CD4-positive, CD25-positive, alpha-beta regulatory T cell (primary cell): ENCODE measurements around the gene TRUB1. TPM values are rescaled to one million over a fixed set of nuclear protein-coding genes. Genes with fewer than 3 reads are reported as not detected.

Source experiments
- ATAC-seq, 2 donors: fragments of 150-1000 bp; cut with Tn5 transposase; one replicate each; pipeline ENCODE4 v1.10.0; 2021; ENCODE audit warnings: low read depth in 2 of 2, moderate number of reproducible peaks in 2 of 2, moderate library complexity in 1 of 2
- DNase-seq, 3 donors: peaks; one replicate each; pipeline versions ENCODE4 v3.0.0 to v3.0.0-alpha.2; 2012 to 2022; ENCODE audit warnings: mixed read lengths in 1 of 3
- H3K27ac ChIP-seq: one replicate; pipeline ENCODE4 v1.7.0; 2013; ENCODE audit warnings: mild to moderate bottlenecking, low read length; ENCODE audit not compliant: insufficient read depth, poor library complexity, severe bottlenecking
- H3K27me3 ChIP-seq: one replicate; pipeline ENCODE4 v1.7.0; 2013; ENCODE audit warnings: low read length; ENCODE audit not compliant: control insufficient read depth, insufficient read depth
- H3K36me3 ChIP-seq: one replicate; pipeline ENCODE4 v1.7.0; 2013; ENCODE audit warnings: mild to moderate bottlenecking, low read length, moderate library complexity; ENCODE audit not compliant: control insufficient read depth, insufficient read depth
- H3K4me1 ChIP-seq: 2 replicates; pipeline ENCODE4 v1.7.0; 2013; ENCODE audit warnings: mild to moderate bottlenecking, low read length; ENCODE audit not compliant: insufficient read depth, control insufficient read depth, poor library complexity, severe bottlenecking
- H3K4me3 ChIP-seq: one replicate; pipeline ENCODE4 v1.7.0; 2013; ENCODE audit warnings: low read depth, mild to moderate bottlenecking, low read length, moderate library complexity
- H3K9me3 ChIP-seq, 2 experiments: 1 replicate in 1 of 2; 2 replicates in 1 of 2; pipeline ENCODE4 v1.7.0; 2013; ENCODE audit warnings: low read length in 2 of 2, mild to moderate bottlenecking in 1 of 2, moderate library complexity in 1 of 2; ENCODE audit not compliant: control insufficient read depth in 2 of 2
- H3K27ac Mint-ChIP-seq, 3 donors: one replicate each; pipeline ENCODE4 v1.8.0; 2020 to 2022; ENCODE audit warnings: mild to moderate bottlenecking in 3 of 3, mixed read lengths in 3 of 3, moderate library complexity in 2 of 3
- H3K27me3 Mint-ChIP-seq: one replicate; pipeline ENCODE4 v1.8.0; 2022; ENCODE audit warnings: mild to moderate bottlenecking, mixed read lengths
- H3K36me3 Mint-ChIP-seq: one replicate; pipeline ENCODE4 v1.8.0; 2020; ENCODE audit warnings: mixed read lengths
- H3K4me1 Mint-ChIP-seq, 4 donors: one replicate each; pipeline ENCODE4 v1.8.0; 2020 to 2022; ENCODE audit warnings: mixed read lengths in 4 of 4, mild to moderate bottlenecking in 1 of 4
- H3K4me3 Mint-ChIP-seq, 4 donors: one replicate each; pipeline ENCODE4 v1.8.0; 2020 to 2022; ENCODE audit warnings: mild to moderate bottlenecking in 4 of 4, mixed read lengths in 4 of 4, moderate library complexity in 3 of 4
- H3K9me3 Mint-ChIP-seq, 7 donors: one replicate each; pipeline ENCODE4 v1.8.0; 2020 to 2022; ENCODE audit warnings: mixed read lengths in 7 of 7, mild to moderate bottlenecking in 3 of 7, moderate library complexity in 2 of 7
- polyA plus RNA-seq, 4 donors: library from polyadenylated mRNA; unstranded; fragments of 300-500 nt; fragmentation: Illumina TruSeq; gene quantifications; one replicate each; pipeline ENCODE4 v1.2.3, GENCODE V29; 2021
- total RNA-seq: library from RNA; stranded (reverse); gene quantifications from one replicate; pipeline ENCODE4 v1.2.3, GENCODE V29; 2022

The TRUB1 gene
- total and polyA plus RNA-seq, 5 donors from 2014 or later, result 7.4 to 12.1 (median 8.0) TPM

DNA sequence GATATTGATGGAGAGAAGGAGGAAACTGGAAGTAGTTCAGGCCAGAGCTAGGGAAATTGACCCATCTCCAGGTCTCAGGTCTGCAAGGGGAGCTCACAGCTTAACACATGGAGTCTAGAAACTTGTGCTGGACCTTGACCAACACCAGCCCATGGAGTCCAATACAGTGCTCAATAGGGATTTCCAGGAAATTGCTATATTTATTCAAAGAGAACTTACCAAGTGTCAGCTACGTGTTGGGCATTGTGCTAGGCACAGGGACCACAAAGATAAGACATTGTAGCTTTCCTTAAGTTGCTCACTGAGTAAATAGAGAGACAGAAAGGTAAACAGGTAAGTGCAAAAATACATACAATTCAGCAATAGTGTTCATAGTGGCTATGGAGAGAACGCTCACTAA is 82.5 kb downstream of the TRUB1 start:
- H3K4me3 Mint-ChIP-seq, result no peak overlapping the region
- no peaks in the 10 kb centered on the region for H3K36me3 ChIP-seq
- no peak overlapping the region for H3K27ac ChIP-seq
- H3K27ac Mint-ChIP-seq, result no peak overlapping the region
- peaks cover 6% of the 10 kb centered on the region for H3K27me3 Mint-ChIP-seq
- H3K4me1 ChIP-seq, result no peaks in the 10 kb centered on the region
- H3K27me3 ChIP-seq, result peaks cover 5% of the 10 kb centered on the region
- no peaks in the 10 kb centered on the region for H3K9me3 ChIP-seq
- H3K4me1 Mint-ChIP-seq, result no peaks in the 10 kb centered on the region
- no peak for ATAC-seq
- no peaks in the 10 kb centered on the region for H3K36me3 Mint-ChIP-seq
- no peak overlapping the region for H3K4me3 ChIP-seq
- no peak for DNase-seq
- H3K9me3 Mint-ChIP-seq, result peaks cover 0 to 2% (median 0%) of the 10 kb centered on the region in 7 donors

DNA sequence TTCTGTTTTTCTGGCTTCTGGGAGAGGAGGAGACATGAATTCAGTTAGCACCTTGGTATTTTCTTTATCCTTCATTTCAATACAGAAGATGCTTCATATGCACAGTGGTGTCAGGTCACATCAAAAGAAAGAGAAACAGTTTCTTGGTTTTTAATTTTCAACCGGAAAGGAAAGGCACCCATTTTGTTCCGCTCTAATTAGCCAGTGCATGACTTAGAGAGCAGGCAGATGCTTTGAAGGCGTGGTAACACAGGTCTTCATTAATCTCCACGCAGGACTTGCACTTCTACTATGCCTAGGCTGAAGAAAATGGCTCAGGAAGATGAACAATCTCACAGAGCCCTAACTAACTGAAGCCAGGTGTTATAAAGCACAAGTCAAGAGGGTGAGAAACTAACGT is 84.7 kb downstream of the TRUB1 start:
- Mint-ChIP-seq H3K4me1 (no peaks in the 10 kb centered on the region), H3K27ac (no peak overlapping the region), H3K36me3 (no peaks in the 10 kb centered on the region), H3K4me3 (no peak overlapping the region), H3K9me3 (peaks cover 0 to 2% (median 0%) of the 10 kb centered on the region in 7 donors), H3K27me3 (peaks cover 6% of the 10 kb centered on the region)
- no peak overlapping the region for H3K27ac ChIP-seq
- H3K9me3 ChIP-seq, result no peaks in the 10 kb centered on the region
- H3K4me3 ChIP-seq, result no peak overlapping the region
- H3K4me1 ChIP-seq, result no peaks in the 10 kb centered on the region
- no peaks in the 10 kb centered on the region for H3K36me3 ChIP-seq
- DNase-seq (no peak), ATAC-seq (no peak)
- H3K27me3 ChIP-seq, result peaks cover 5% of the 10 kb centered on the region

DNA sequence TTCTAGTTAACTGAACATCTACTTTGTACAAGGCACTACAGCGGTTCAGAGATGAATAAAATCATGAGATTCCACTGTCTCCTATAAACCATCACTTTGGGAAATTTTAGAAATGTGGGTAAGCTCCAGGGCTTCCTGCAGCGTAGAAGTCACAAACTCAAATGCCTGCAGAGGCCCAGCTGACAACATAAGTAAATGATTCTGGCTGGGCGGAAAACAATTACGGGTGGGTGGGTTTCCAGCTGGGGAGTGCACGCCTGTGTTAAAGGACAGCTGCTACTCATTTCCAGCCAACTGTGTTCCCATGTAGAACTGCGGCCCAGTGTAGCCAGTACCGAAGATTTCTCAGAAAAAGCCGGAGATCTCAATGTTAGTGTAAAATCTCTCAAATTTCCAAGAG is 85.7 kb downstream of the TRUB1 start:
- Mint-ChIP-seq H3K9me3 (no peaks in the 10 kb centered on the region), H3K4me3 (no peak overlapping the region), H3K27me3 (peaks cover 6% of the 10 kb centered on the region), H3K4me1 (no peaks in the 10 kb centered on the region), H3K36me3 (no peaks in the 10 kb centered on the region), H3K27ac (no peak overlapping the region)
- Histone ChIP-seq H3K9me3 (no peaks in the 10 kb centered on the region), H3K27me3 (peaks cover 5% of the 10 kb centered on the region), H3K4me1 (no peaks in the 10 kb centered on the region), H3K4me3 (no peak overlapping the region), H3K36me3 (no peaks in the 10 kb centered on the region), H3K27ac (no peak overlapping the region)
- ATAC-seq (no peak), DNase-seq (no peak)

DNA sequence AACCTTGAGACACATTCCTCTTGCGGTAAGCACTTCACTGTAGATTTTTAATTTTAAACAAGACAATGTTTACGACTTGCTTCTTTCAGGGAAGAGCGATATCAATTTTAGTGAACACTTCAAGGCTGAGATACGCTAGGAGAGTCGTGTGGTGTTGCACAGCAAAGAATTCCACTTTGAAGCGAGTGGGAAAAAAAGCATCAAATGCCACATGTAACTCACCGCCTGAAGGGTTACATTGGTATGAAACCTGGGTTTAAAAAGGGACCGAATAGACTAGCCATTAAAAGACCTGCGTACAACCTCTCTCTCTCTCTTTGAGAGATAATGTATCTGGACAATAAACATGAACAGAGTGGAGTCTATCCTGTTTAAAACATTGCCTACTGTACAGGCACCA is 86.4 kb downstream of the TRUB1 start:
- Histone ChIP-seq H3K4me3 (no peak overlapping the region), H3K36me3 (no peaks in the 10 kb centered on the region), H3K27ac (no peak overlapping the region), H3K9me3 (no peaks in the 10 kb centered on the region), H3K4me1 (no peaks in the 10 kb centered on the region), H3K27me3 (peaks cover 5% of the 10 kb centered on the region)
- ATAC-seq (no peak), DNase-seq (no peak)
- Mint-ChIP-seq H3K4me3 (no peak overlapping the region), H3K36me3 (no peaks in the 10 kb centered on the region), H3K27ac (no peak overlapping the region), H3K27me3 (peaks cover 6% of the 10 kb centered on the region), H3K9me3 (no peaks in the 10 kb centered on the region), H3K4me1 (no peaks in the 10 kb centered on the region)

DNA sequence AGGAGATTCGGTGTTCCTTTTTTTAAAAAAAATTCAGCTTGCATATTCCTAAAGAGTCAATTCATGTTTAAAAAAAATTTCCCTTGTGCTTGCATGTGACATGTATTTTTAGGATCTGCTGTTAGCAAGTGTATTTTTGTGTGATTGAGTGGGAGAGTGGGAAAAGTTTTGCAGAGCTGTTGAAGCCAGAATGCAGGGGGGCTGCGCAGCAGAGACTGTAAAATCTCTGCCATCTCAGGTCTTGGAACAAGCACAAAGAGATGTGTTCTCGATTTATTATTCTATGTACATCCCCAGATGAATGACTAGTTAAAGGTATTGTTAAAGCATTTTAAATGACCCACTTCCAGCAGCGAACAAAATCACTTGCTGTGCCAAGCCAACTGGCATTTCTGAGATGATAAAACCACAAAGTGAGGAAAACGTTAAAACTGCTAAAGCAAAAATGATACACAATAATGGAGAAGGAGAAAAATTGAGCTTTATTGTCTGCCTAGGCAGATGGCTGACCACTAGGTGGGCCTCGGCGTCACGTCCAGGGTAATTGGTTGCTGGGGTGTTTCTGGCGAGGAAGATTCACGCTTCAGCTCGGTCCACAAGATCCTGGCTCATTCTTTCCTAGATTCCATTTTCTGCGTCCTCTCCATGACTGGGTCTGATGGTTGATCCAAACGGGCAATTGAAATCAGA is 88.2 kb downstream of the TRUB1 start:
- ATAC-seq (no peak), DNase-seq (no peak)
- Mint-ChIP-seq H3K4me3 (no peak overlapping the region), H3K27ac (no peak overlapping the region), H3K27me3 (peaks cover 4% of the 10 kb centered on the region), H3K36me3 (no peaks in the 10 kb centered on the region), H3K4me1 (no peaks in the 10 kb centered on the region), H3K9me3 (no peaks in the 10 kb centered on the region)
- Histone ChIP-seq H3K36me3 (no peaks in the 10 kb centered on the region), H3K27ac (no peak overlapping the region), H3K4me3 (no peak overlapping the region), H3K27me3 (peaks cover 5% of the 10 kb centered on the region), H3K4me1 (no peaks in the 10 kb centered on the region), H3K9me3 (no peaks in the 10 kb centered on the region)

DNA sequence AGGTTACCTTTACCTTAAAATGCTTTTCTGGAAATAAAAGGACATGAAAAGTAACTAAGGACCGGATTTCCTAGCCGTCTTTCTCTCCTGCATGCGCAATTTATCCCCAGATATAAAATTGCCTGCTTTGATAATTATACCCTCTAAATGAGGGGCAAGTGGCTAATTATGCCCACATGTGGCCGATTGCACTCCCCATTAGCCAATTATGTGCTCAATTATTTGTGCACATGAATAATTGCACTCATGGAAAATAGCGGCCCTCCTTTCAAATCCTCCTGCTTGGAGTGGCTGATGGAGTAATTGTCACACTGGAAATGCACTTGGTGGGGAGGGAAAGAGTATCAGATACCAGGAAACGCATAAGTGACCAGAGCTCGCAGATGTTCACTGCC is 88.7 kb downstream of the TRUB1 start:
- Mint-ChIP-seq H3K27ac (no peak overlapping the region), H3K36me3 (no peaks in the 10 kb centered on the region), H3K4me1 (no peaks in the 10 kb centered on the region), H3K4me3 (no peak overlapping the region), H3K9me3 (no peaks in the 10 kb centered on the region), H3K27me3 (peaks cover 4% of the 10 kb centered on the region)
- Histone ChIP-seq H3K9me3 (no peaks in the 10 kb centered on the region), H3K36me3 (no peaks in the 10 kb centered on the region), H3K4me3 (no peak overlapping the region), H3K27ac (no peak overlapping the region), H3K27me3 (peaks cover 5% of the 10 kb centered on the region), H3K4me1 (no peaks in the 10 kb centered on the region)
- no peak for DNase-seq
- ATAC-seq, result no peak

Other genes starting within 250 kb of the TRUB1 start
- gene FHIP2A, start 116.4 kb upstream of the TRUB1 start, total RNA-seq, result 85.5 TPM
- gene FHIP2A, start 116.4 kb upstream of the TRUB1 start, polyA plus RNA-seq, result 10 to 100 TPM; 22.3 to 41.2 (median 28.2) TPM
- not detected for gene ATRNL1, start 155.2 kb downstream of the TRUB1 start, total RNA-seq
- gene ATRNL1, start 155.2 kb downstream of the TRUB1 start, polyA plus RNA-seq, result not detected